ENCODE results near the gene TIMM22. TPM values are rescaled to one million over a fixed set of nuclear protein-coding genes. Genes with fewer than 3 reads are reported as not detected.
A peak's percentile ranks its signal among the peaks of the same experiment; 100 is the strongest.
"Not testable (repeated sequence)": the region's sequence is repeated elsewhere in the genome, so short reads cannot be mapped to it uniquely, and the experiment has no call there.

Gene TIMM22
- polyA plus RNA-seq, 1 experiment, result 17.7 TPM

GRCh38 chr17:967122-967521 lies 29.8 kb upstream of the TIMM22 start:
- Histone ChIP-seq H3K9me3 (ENCODE audit: control insufficient read depth, insufficient read depth, low read length) (no peaks in the 10 kb centered on the region; the same call in 1 of the 2 replicates), H3K27me3 (ENCODE audit: control insufficient read depth, insufficient read depth, low read length) (no peaks in the 10 kb centered on the region), H3K4me3 (ENCODE audit: low read depth, low read length) (no peak overlapping the region), H3K27ac (ENCODE audit: low read depth, low read length) (no peak overlapping the region)
- DNase-seq (ENCODE audit: low read depth, low spot score), result no peak
- TF ChIP-seq, protein P1, sequence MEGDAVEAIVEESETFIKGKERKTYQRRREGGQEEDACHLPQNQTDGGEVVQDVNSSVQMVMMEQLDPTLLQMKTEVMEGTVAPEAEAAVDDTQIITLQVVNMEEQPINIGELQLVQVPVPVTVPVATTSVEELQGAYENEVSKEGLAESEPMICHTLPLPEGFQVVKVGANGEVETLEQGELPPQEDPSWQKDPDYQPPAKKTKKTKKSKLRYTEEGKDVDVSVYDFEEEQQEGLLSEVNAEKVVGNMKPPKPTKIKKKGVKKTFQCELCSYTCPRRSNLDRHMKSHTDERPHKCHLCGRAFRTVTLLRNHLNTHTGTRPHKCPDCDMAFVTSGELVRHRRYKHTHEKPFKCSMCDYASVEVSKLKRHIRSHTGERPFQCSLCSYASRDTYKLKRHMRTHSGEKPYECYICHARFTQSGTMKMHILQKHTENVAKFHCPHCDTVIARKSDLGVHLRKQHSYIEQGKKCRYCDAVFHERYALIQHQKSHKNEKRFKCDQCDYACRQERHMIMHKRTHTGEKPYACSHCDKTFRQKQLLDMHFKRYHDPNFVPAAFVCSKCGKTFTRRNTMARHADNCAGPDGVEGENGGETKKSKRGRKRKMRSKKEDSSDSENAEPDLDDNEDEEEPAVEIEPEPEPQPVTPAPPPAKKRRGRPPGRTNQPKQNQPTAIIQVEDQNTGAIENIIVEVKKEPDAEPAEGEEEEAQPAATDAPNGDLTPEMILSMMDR (IDR thresholded peaks at IDR 0.05; ENCODE audit: low read depth, low read length), result no peak
- ChIA-PET CTCF (no interaction called here), POLR2A (no interaction called here)

- ChIA-PET CTCF (no interaction called here), POLR2A (no interaction called here)
- Histone ChIP-seq H3K27me3 (ENCODE audit: control insufficient read depth, insufficient read depth, low read length) (no peaks in the 10 kb centered on the region), H3K27ac (ENCODE audit: low read depth, low read length) (peak overlapping the region; percentile 47), H3K4me3 (ENCODE audit: low read depth, low read length) (no peak overlapping the region; the same call in 1 of the 2 replicates), H3K9me3 (ENCODE audit: control insufficient read depth, insufficient read depth, low read length) (no peaks in the 10 kb centered on the region; the same call in 1 of the 2 replicates)
- no peak for DNase-seq (ENCODE audit: low read depth, low spot score)
- TF ChIP-seq, protein P1 (IDR thresholded peaks at IDR 0.05; ENCODE audit: low read depth, low read length), result no peak
These were observed 27.9 kb upstream of the TIMM22 start for GRCh38 chr17:968812-969730.

GRCh38 chr17:969811-970355 lies 27.0 kb upstream of the TIMM22 start:
- ChIA-PET POLR2A (no interaction called here), CTCF (interaction anchor here (1.0 kb wide), 1 partner anchor 11 kb away, joined by 5 read pairs; no protein-coding TSS in a partner anchor)
- peak overlapping the region; percentile 47 for H3K27ac ChIP-seq (ENCODE audit: low read depth, low read length)
- H3K27me3 ChIP-seq (ENCODE audit: control insufficient read depth, insufficient read depth, low read length), result no peaks in the 10 kb centered on the region
- no peaks in the 10 kb centered on the region; the same call in 1 of the 2 replicates for H3K9me3 ChIP-seq (ENCODE audit: control insufficient read depth, insufficient read depth, low read length)
- DNase-seq (ENCODE audit: low read depth, low spot score), result no peak
- TF ChIP-seq, protein P1 (IDR thresholded peaks at IDR 0.05; ENCODE audit: low read depth, low read length), result no peak
- H3K4me3 ChIP-seq (ENCODE audit: low read depth, low read length), result peak overlapping the region; percentile 46

GRCh38 chr17:970364-970763 lies 26.6 kb upstream of the TIMM22 start:
- no peak for DNase-seq (ENCODE audit: low read depth, low spot score)
- ChIA-PET CTCF (interaction anchor here (1.0 kb wide), 1 partner anchor 11 kb away, joined by 5 read pairs; no protein-coding TSS in a partner anchor), POLR2A (no interaction called here)
- H3K4me3 ChIP-seq (ENCODE audit: low read depth, low read length), result no peak overlapping the region; the same call in 1 of the 2 replicates
- TF ChIP-seq, protein P1 (IDR thresholded peaks at IDR 0.05; ENCODE audit: low read depth, low read length), result no peak
- H3K9me3 ChIP-seq (ENCODE audit: control insufficient read depth, insufficient read depth, low read length), result no peaks in the 10 kb centered on the region; the same call in 1 of the 2 replicates
- H3K27ac ChIP-seq (ENCODE audit: low read depth, low read length), result no peak overlapping the region
- H3K27me3 ChIP-seq (ENCODE audit: control insufficient read depth, insufficient read depth, low read length), result no peaks in the 10 kb centered on the region

GRCh38 chr17:971861-972260 lies 25.1 kb upstream of the TIMM22 start:
- H3K27me3 ChIP-seq (ENCODE audit: control insufficient read depth, insufficient read depth, low read length); H3K4me3 ChIP-seq (ENCODE audit: low read depth, low read length); H3K27ac ChIP-seq (ENCODE audit: low read depth, low read length); CTCF ChIA-PET; DNase-seq (ENCODE audit: low read depth, low spot score); H3K9me3 ChIP-seq (ENCODE audit: control insufficient read depth, insufficient read depth, low read length); POLR2A ChIA-PET: not testable (repeated sequence)
